ENCODE data around the gene TAF1B.

DNA sequence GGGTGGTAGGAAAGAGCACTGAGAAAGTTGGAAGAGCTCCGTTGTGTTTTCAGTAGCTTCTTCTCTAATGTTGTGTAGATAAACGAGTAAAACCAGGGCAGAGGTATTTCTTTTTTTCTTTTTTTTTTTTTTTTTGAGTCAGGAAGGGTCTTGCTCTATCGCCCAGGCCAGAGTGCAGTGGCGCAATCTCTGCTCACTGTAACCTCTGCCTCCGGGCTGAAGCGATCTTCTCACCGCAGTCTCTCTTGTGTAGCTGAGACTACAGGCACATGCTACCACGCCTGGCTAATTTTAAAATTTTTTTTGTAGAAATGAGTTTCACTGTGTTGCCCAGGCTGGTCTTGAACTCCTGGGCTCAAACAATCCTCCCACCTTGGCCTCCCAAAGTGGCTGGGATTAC lies 114.8 kb downstream of the TAF1B start:
- TF ChIP-seq POLR2A (IDR thresholded peaks at IDR 0.05; ENCODE audit: low read depth, low read length): no peak
- no peak for TF ChIP-seq POLR2AphosphoS5 (IDR thresholded peaks at IDR 0.05; ENCODE audit: low read depth, low read length)

Measured in GM12892 (cell line).